Posterior cingulate gyrus (tissue), 11 donors: ENCODE measurements around the gene SIK3.
"Not testable (repeated sequence)": the region's sequence is repeated elsewhere in the genome, so short reads cannot be mapped to it uniquely, and the experiment has no call there.

Experiments
- DNase-seq, 10 donors: peaks; one replicate each; pipeline versions ENCODE4 v3.0.0 to v3.0.0-alpha.2; 2020 to 2021; ENCODE audit warnings: mixed read lengths in 3 of 10
- intact Hi-C: fragments of 100-400 bp; cut with DNase I; formaldehyde crosslinking; loops from one replicate; pipeline ENCODE4 v1.15.1; 2023

Gene SIK3

GRCh38 chr11:116819049-116819448 lies 279.2 kb downstream of the SIK3 start:
- intact Hi-C loops = no loop called here
- DNase-seq = peak in 1 of 10 donors; percentile 80

- intact Hi-C loops = no loop called here
- no peak for DNase-seq
Measured at GRCh38 chr11:116814502-116814901, 283.7 kb downstream of the SIK3 start.

- intact Hi-C loops = no loop called here
- DNase-seq = no peak
Measured at GRCh38 chr11:116813781-116814471, 284.3 kb downstream of the SIK3 start.

- intact Hi-C loops = no loop called here
- no peak for DNase-seq
Measured at GRCh38 chr11:116813170-116813569, 285.1 kb downstream of the SIK3 start.

- intact Hi-C loops = no loop called here
- DNase-seq = peak in 1 of 10 donors; percentile 48
Measured at GRCh38 chr11:116812109-116812508, 286.1 kb downstream of the SIK3 start.

- DNase-seq = no peak
- intact Hi-C loops = no loop called here
Measured at GRCh38 chr11:116811194-116811593, 287.0 kb downstream of the SIK3 start.

- intact Hi-C loops = no loop called here
- peak in 1 of 10 donors; percentile 63 for DNase-seq
Measured at GRCh38 chr11:116808262-116809175, 289.7 kb downstream of the SIK3 start.

- no peak for DNase-seq
- intact Hi-C loops = no loop called here
Measured at GRCh38 chr11:116807601-116808261, 290.5 kb downstream of the SIK3 start.

- DNase-seq = no peak
- intact Hi-C loops = no loop called here
Measured at GRCh38 chr11:116804001-116804400, 294.2 kb downstream of the SIK3 start.

GRCh38 chr11:116801662-116802061 lies 296.6 kb downstream of the SIK3 start:
- intact Hi-C loops, DNase-seq: not testable (repeated sequence)

- intact Hi-C loops = no loop called here
- no peak for DNase-seq
Measured at GRCh38 chr11:116800610-116801009, 297.6 kb downstream of the SIK3 start.

- no peak for DNase-seq
- intact Hi-C loops = no loop called here
Measured at GRCh38 chr11:116798368-116798767, 299.9 kb downstream of the SIK3 start.

- no peak for DNase-seq
Measured at GRCh38 chr11:116797816-116798215, 300.4 kb downstream of the SIK3 start.

GRCh38 chr11:116796548-116796947 lies 301.7 kb downstream of the SIK3 start:
- DNase-seq = no peak
- intact Hi-C loops = no loop called here

More at GRCh38 chr11:116797816-116798215, 300.4 kb downstream of the SIK3 start:
- intact Hi-C loops = no loop called here

GRCh38 chr11:116794851-116795250 lies 303.4 kb downstream of the SIK3 start:
- intact Hi-C loops = loop anchor here (5.0 kb wide), 2 partner anchors 42 to 432 kb away; partner anchors contain the start of gene APOA1
- DNase-seq = no peak

GRCh38 chr11:116793772-116794097 lies 304.5 kb downstream of the SIK3 start:
- DNase-seq = no peak
- intact Hi-C loops = loop anchor here (5.0 kb wide), 2 partner anchors 44 to 434 kb away; partner anchors contain the start of gene APOA1
